Osteocyte (in vitro differentiated cells): ENCODE data around the gene COL5A2. TPM values are rescaled to one million over a fixed set of nuclear protein-coding genes. Genes with fewer than 3 reads are reported as not detected.

Source experiments
- DNase-seq: peaks from one replicate; pipeline ENCODE4 v3.0.0; 2021; ENCODE audit warnings: mixed read lengths; ENCODE audit not compliant: unreplicated experiment; ENCODE audit errors: extremely low spot score
- H3K27ac Mint-ChIP-seq: one replicate; pipeline ENCODE4 v1.8.0; 2021; ENCODE audit warnings: mild to moderate bottlenecking, mixed read lengths; ENCODE audit not compliant: unreplicated experiment
- H3K27me3 Mint-ChIP-seq: one replicate; pipeline ENCODE4 v1.8.0; 2021; ENCODE audit warnings: mixed read lengths; ENCODE audit not compliant: unreplicated experiment
- H3K36me3 Mint-ChIP-seq: one replicate; pipeline ENCODE4 v1.8.0; 2021; ENCODE audit warnings: mixed read lengths; ENCODE audit not compliant: unreplicated experiment
- H3K4me1 Mint-ChIP-seq: one replicate; pipeline ENCODE4 v1.8.0; 2021; ENCODE audit warnings: mixed read lengths; ENCODE audit not compliant: unreplicated experiment
- H3K4me3 Mint-ChIP-seq: one replicate; pipeline ENCODE4 v1.8.0; 2021; ENCODE audit warnings: mild to moderate bottlenecking, moderate library complexity, mixed read lengths; ENCODE audit not compliant: unreplicated experiment
- H3K9me3 Mint-ChIP-seq: one replicate; pipeline ENCODE4 v1.8.0; 2021; ENCODE audit warnings: mixed read lengths; ENCODE audit not compliant: unreplicated experiment
- CTCF ChIP-seq: fragments of 200-600 bp; sonication (generic); IDR thresholded peaks from 2 replicates; pipeline ENCODE4 v1.5.0; 2021; ENCODE audit warnings: antibody characterized with exemption, mild to moderate bottlenecking, moderate library complexity
- total RNA-seq: library from RNA; stranded (reverse); gene quantifications from 2 replicates; pipeline ENCODE4 v1.2.1, GENCODE V29; 2021

COL5A2 gene
- total RNA-seq, 1 donor from 2014 or later, result 1,873 TPM

GRCh38 chr2:189008555-189009262, 170.9 kb downstream of the COL5A2 start:
- H3K4me1 Mint-ChIP-seq, result peaks cover 58% of the 10 kb centered on the region
- no peak for DNase-seq
- H3K4me3 Mint-ChIP-seq, result no peak overlapping the region
- no peaks in the 10 kb centered on the region for H3K27me3 Mint-ChIP-seq
- H3K27ac Mint-ChIP-seq, result peak overlapping the region; percentile 77
- TF ChIP-seq CTCF, result no peak
- H3K9me3 Mint-ChIP-seq, result no peaks in the 10 kb centered on the region
- H3K36me3 Mint-ChIP-seq, result peaks cover 75% of the 10 kb centered on the region

GRCh38 chr2:189002079-189002478, 177.5 kb downstream of the COL5A2 start:
- Mint-ChIP-seq H3K4me3 (no peak overlapping the region), H3K36me3 (peaks cover 71% of the 10 kb centered on the region), H3K27ac (peak overlapping the region; percentile 86), H3K4me1 (peaks cover 45% of the 10 kb centered on the region), H3K27me3 (no peaks in the 10 kb centered on the region), H3K9me3 (no peaks in the 10 kb centered on the region)
- DNase-seq, result no peak
- no peak for TF ChIP-seq CTCF

GRCh38 chr2:189000221-189000620, 179.3 kb downstream of the COL5A2 start:
- Mint-ChIP-seq H3K4me3 (no peak overlapping the region), H3K4me1 (peaks cover 48% of the 10 kb centered on the region), H3K27ac (peak overlapping the region; percentile 71), H3K27me3 (no peaks in the 10 kb centered on the region), H3K36me3 (peaks cover 74% of the 10 kb centered on the region), H3K9me3 (no peaks in the 10 kb centered on the region)
- no peak for TF ChIP-seq CTCF
- DNase-seq, result no peak

GRCh38 chr2:188997263-188997662, 182.3 kb downstream of the COL5A2 start:
- Mint-ChIP-seq H3K4me3 (no peak overlapping the region), H3K27ac (peak overlapping the region; percentile 92), H3K36me3 (peaks cover 73% of the 10 kb centered on the region), H3K27me3 (no peaks in the 10 kb centered on the region), H3K9me3 (no peaks in the 10 kb centered on the region), H3K4me1 (peaks cover 59% of the 10 kb centered on the region)
- TF ChIP-seq CTCF, result no peak
- DNase-seq, result no peak

GRCh38 chr2:188993247-188993646, 186.3 kb downstream of the COL5A2 start:
- TF ChIP-seq CTCF, result no peak
- Mint-ChIP-seq H3K4me1 (peaks cover 48% of the 10 kb centered on the region), H3K27me3 (no peaks in the 10 kb centered on the region), H3K4me3 (no peak overlapping the region), H3K9me3 (no peaks in the 10 kb centered on the region), H3K36me3 (peaks cover 73% of the 10 kb centered on the region), H3K27ac (peak overlapping the region; percentile 74)
- DNase-seq, result no peak
